GM12878 (cell line): ENCODE data around the gene ARHGAP26. TPM values are rescaled to one million over a fixed set of nuclear protein-coding genes. Genes with fewer than 3 reads are reported as not detected.

ENCODE experiments used
- ATAC-seq: fragments of 200-7000 bp; cut with Tn5 transposase; 3 replicates; pipeline ENCODE4 v1.9.1; 2020; ENCODE audit warnings: mild to moderate bottlenecking, moderate library complexity
- BruUV-seq: library from RNA; stranded (reverse); fragments of 400-500 nt; replicated peaks from 2 replicates; lab custom pipeline; 2021; lab: Mats Ljungman, UMichigan
- CTCF ChIA-PET: fragments of 300-600 bp; sonication (Branson Sonifier 250); formaldehyde crosslinking; extraction: SDS; loops from one replicate; lab custom pipeline; 2021; ENCODE audit warnings: inconsistent platforms; lab: Yijun Ruan, JAX
- POLR2A ChIA-PET: fragments of 350-600 bp; formaldehyde crosslinking; extraction: SDS; loops from one replicate; lab custom pipeline; 2021; ENCODE audit warnings: inconsistent platforms; lab: Charles Lee
- RAD21 ChIA-PET: fragments of 300-600 bp; sonication (Branson Sonifier 250); formaldehyde crosslinking; loops from one replicate; lab custom pipeline; 2023; ENCODE audit warnings: antibody characterized with exemption; ENCODE audit not compliant: unreplicated experiment; lab: Charles Lee
- SMC1A ChIA-PET: fragments of 300-600 bp; sonication (Branson Sonifier 250); formaldehyde crosslinking; loops from one replicate; lab custom pipeline; 2023; ENCODE audit not compliant: unreplicated experiment, uncharacterized antibody; lab: Charles Lee
- DNase-seq: peaks from one replicate; pipeline ENCODE4 v3.0.0-alpha.2; 2011; ENCODE audit warnings: low read depth, low spot score
- FAIRE-seq: peaks from 3 replicates; lab custom pipeline; 2011; peaks lifted over from hg19 to GRCh38; lab: Jason Lieb, UNC
- H2AFZ ChIP-seq: 2 replicates; pipeline ENCODE4 v1.6.0; 2011; ENCODE audit warnings: low read depth, low read length, control low read depth; ENCODE audit not compliant: control insufficient read depth
- H3K27ac ChIP-seq: 2 replicates; pipeline ENCODE4 v1.5.1; 2011; ENCODE audit warnings: control low read depth; ENCODE audit not compliant: control insufficient read depth, insufficient read depth
- H3K27me3 ChIP-seq, 2 experiments: replicated peaks in 1 of 2; 2 replicates each; pipeline versions ENCODE4 v1.6.0 to v1.6.1; 2011; ENCODE audit warnings: low read length in 1 of 2; ENCODE audit not compliant: control insufficient read depth in 2 of 2, insufficient read depth in 2 of 2
- H3K36me3 ChIP-seq, 2 experiments: 2 replicates each; pipeline ENCODE4 v1.5.1; 2011; ENCODE audit warnings: low read length in 1 of 2; ENCODE audit not compliant: control insufficient read depth in 2 of 2, insufficient read depth in 2 of 2
- H3K4me1 ChIP-seq: 2 replicates; pipeline ENCODE4 v1.6.1; 2011; ENCODE audit warnings: mild to moderate bottlenecking, low read length, moderate library complexity, mixed read lengths; ENCODE audit not compliant: control insufficient read depth, insufficient read depth
- H3K4me2 ChIP-seq: 2 replicates; pipeline ENCODE4 v1.6.0; 2011; ENCODE audit warnings: control low read depth; ENCODE audit not compliant: control insufficient read depth, insufficient read depth
- H3K4me3 ChIP-seq: fragments of 200-600 bp; sonication (generic); 2 replicates; pipeline ENCODE4 v1.5.1; 2016
- H3K79me2 ChIP-seq: 2 replicates; pipeline ENCODE4 v1.6.0; 2011; ENCODE audit warnings: low read length; ENCODE audit not compliant: control insufficient read depth, insufficient read depth
- H3K9ac ChIP-seq: 2 replicates; pipeline ENCODE4 v1.8.0; 2011; ENCODE audit warnings: low read length, control low read depth, mixed read lengths; ENCODE audit not compliant: control insufficient read depth, insufficient read depth
- H3K9me3 ChIP-seq: replicated peaks from 3 replicates; pipeline ENCODE4 v1.5.1; 2011; ENCODE audit warnings: mild to moderate bottlenecking, low read length; ENCODE audit not compliant: control insufficient read depth, insufficient read depth
- H4K20me1 ChIP-seq: 2 replicates; pipeline ENCODE4 v1.6.0; 2011; ENCODE audit not compliant: control insufficient read depth, insufficient read depth
- BACH1 ChIP-seq: fragments of 450-650 bp; IDR thresholded peaks from 2 replicates; pipeline ENCODE4 v1.6.1; 2017; ENCODE audit warnings: mild to moderate bottlenecking, borderline replicate concordance
- BRCA1 ChIP-seq: IDR thresholded peaks from 2 replicates; pipeline ENCODE4 v1.6.1; 2011; ENCODE audit warnings: low read depth, low read length, improper control_type of control experiment
- CHD4 ChIP-seq: fragments of 200-600 bp; sonication (generic); IDR thresholded peaks from 2 replicates; pipeline ENCODE4 v1.6.1; 2016; ENCODE audit warnings: mild to moderate bottlenecking
- EP300 ChIP-seq, 2 experiments: fragments of 150-350 bp in 1 of 2; IDR thresholded peaks; 2 replicates each; pipeline ENCODE4 v1.6.1; 2011 to 2012; ENCODE audit warnings: low read depth in 2 of 2, low read length in 2 of 2, borderline replicate concordance in 1 of 2, improper control_type of control experiment in 1 of 2, inconsistent platforms in 1 of 2; ENCODE audit not compliant: control insufficient read depth in 1 of 2
- ESRRA ChIP-seq: IDR thresholded peaks from 2 replicates; pipeline ENCODE4 v1.6.1; 2012; ENCODE audit warnings: mild to moderate bottlenecking, low read length, improper control_type of control experiment
- FOXM1 ChIP-seq: IDR thresholded peaks from 2 replicates; pipeline ENCODE4 v1.6.1; 2012; ENCODE audit warnings: low read depth, mild to moderate bottlenecking, inconsistent platforms, low read length, moderate library complexity
- MEF2A ChIP-seq: IDR thresholded peaks from 2 replicates; pipeline ENCODE4 v1.6.1; 2011; ENCODE audit warnings: low read depth, mild to moderate bottlenecking, low read length, moderate library complexity; ENCODE audit not compliant: insufficient read depth
- MEF2B ChIP-seq: fragments of 450-650 bp; IDR thresholded peaks from 2 replicates; pipeline ENCODE4 v1.6.1; 2018; ENCODE audit warnings: mild to moderate bottlenecking, moderate library complexity; ENCODE audit not compliant: partially characterized antibody, poor library complexity, severe bottlenecking
- PAX8 ChIP-seq: fragments of 450-650 bp; IDR thresholded peaks from 2 replicates; pipeline ENCODE4 v1.6.1; 2017; ENCODE audit warnings: mild to moderate bottlenecking, moderate library complexity
- SP1 ChIP-seq: IDR thresholded peaks from one replicate; pipeline ENCODE4 v1.6.1; 2011; ENCODE audit warnings: low read depth, low read length
- WGBS: methylation state at CpG from one replicate; pipeline ENCODE4 v1.1.6; 2016; ENCODE audit warnings: low lambda C conversion rate; ENCODE audit not compliant: insufficient replicate concordance, insufficient coverage; ENCODE audit errors: missing lambda C conversion rate; 5-methylcytosine and 5-hydroxymethylcytosine counted together
- in situ Hi-C: fragments of 300-500 bp; cut with MboI; formaldehyde crosslinking; loops from 9 replicates; pipeline ENCODE4 v1.14.3; 2018; ENCODE audit warnings: mixed read lengths
- intact Hi-C: fragments of 100-400 bp; cut with micrococcal nuclease; formaldehyde crosslinking; loops from one replicate; pipeline ENCODE4 v1.14.2; 2022; ENCODE audit not compliant: unreplicated experiment
- polyA plus RNA-seq, 11 experiments: library from polyadenylated mRNA; depleted of rRNA in 4 of 11; unstranded in 6 of 11; stranded (reverse) in 5 of 11; fragments of >200 nt; fragmentation: Nextera tagmentation in 4 of 11; fragmentation: Illumina TruSeq in 1 of 11; extraction: Ambion mirVana in 4 of 11; extraction: Trizol in 1 of 11; gene quantifications; 1 replicate in 1 of 11; 2 replicates in 10 of 11; pipeline versions ENCODE4 v1.2.1 to v1.2.3, GENCODE V29; 2011 to 2016; ENCODE audit warnings: inconsistent platforms in 2 of 11, missing spikeins in 2 of 11, low read depth in 1 of 11
- total RNA-seq, 4 experiments: library from RNA; depleted of rRNA in 3 of 4; stranded (reverse); fragments of >200 nt in 3 of 4; fragmentation: Illumina TruSeq in 1 of 4; extraction: Trizol in 1 of 4; gene quantifications; 2 replicates each; pipeline versions ENCODE4 v1.2.1 to v1.2.3, GENCODE V29; 2013 to 2021
- TF ChIP-seq, protein P1 (sequence below): IDR thresholded peaks from 2 replicates; pipeline ENCODE4 v1.6.1; 2011; ENCODE audit warnings: mild to moderate bottlenecking, low read depth, low read length, moderate library complexity; ENCODE audit not compliant: insufficient replicate concordance
- TF ChIP-seq, protein P2 (sequence below): IDR thresholded peaks from 2 replicates; pipeline ENCODE4 v1.6.1; 2012; ENCODE audit warnings: low read depth, low read length, improper control_type of control experiment
- TF ChIP-seq, protein P3 (sequence below): IDR thresholded peaks from 2 replicates; pipeline ENCODE4 v1.6.1; 2012; ENCODE audit warnings: improper control_type of control experiment, low read depth, low read length; ENCODE audit not compliant: insufficient replicate concordance

Gene ARHGAP26
- total and polyA plus RNA-seq, 10 of the 15 experiments (the other 5 are each of a cell fraction or from before 2014, with no cell fraction given) = 9.4 to 41.5 (median 19.3) TPM

DNA sequence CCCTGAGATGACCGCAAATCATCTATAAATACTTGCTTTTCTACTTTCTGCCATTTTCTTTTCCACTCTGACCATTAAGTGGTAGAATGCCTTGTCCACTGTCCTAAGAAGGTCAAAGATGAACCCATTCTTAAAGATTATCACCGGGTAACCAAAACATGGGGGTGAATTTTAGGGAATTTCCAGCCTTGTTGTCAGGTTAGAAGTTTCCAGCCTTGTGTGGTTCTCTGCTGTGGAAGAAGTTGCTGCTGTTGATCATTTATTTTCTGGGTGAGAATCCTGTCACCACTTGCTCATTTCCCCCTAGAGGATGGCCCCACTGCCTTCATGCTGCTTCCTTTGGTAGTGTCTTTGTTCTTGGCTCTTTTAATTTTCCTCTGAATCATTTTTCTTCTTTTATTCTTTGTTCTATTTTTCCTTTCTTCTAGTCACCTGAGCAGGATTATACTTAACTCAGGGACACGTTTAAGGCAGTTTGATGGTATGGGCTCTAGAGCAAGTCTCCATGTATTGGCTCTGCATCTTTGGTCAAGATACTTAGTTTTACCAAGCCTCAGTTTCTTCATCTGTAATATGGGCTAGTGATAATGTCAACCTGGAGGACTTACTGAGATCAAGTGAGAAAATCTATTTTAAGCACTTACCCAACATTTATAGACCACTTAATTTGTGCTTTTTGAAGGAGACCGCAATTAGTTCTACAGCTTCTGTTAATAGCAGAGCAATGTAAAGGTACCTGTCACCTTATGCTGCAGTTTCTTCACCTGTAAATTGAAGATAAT lies 266.2 kb downstream of the ARHGAP26 start (continued):
- no peak for TF ChIP-seq SP1

DNA sequence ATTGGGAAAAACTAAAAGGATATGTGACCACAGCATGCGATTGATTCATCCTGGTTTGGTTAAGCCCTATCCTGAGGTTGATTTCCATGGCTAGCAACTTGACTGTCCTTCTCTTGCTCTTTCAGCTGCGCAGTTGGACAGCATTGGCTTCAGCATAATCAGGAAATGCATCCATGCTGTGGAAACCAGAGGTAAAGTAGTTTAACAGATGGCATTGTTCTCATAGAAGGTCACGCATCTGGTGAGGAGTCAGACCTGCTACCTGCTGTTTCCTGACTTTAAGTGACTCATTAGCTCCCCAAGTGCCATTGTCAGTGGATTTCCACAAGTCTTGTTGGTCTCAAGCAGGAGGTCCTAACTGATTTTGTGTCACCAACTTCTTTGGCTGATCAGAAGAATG lies 266.9 kb downstream of the ARHGAP26 start:
- no peak for FAIRE-seq
- Histone ChIP-seq H3K27ac (peak overlapping the region; percentile 65; the same call in 1 of the 2 replicates), H3K36me3 (peaks cover 1 to 2% of the 10 kb centered on the region in 2 experiments; a peak in 1 of 4 replicates), H4K20me1 (no peaks in the 10 kb centered on the region), H3K9me3 (no peaks in the 10 kb centered on the region; the same call in 2 of the 3 replicates), H3K27me3 (no peaks in the 10 kb centered on the region), H3K4me1 (peaks cover 31% of the 10 kb centered on the region), H3K4me3 (no peak overlapping the region), H2AFZ (no peak overlapping the region), H3K9ac (no peak overlapping the region), H3K4me2 (no peak overlapping the region), H3K79me2 (no peaks in the 10 kb centered on the region; the same call in 1 of the 2 replicates)
- ChIA-PET POLR2A (interaction anchor here (0.6 to 7.6 kb wide), 7 partner anchors 9 to 130 kb away, joined by 3 to 62 read pairs (median 6); no protein-coding TSS in a partner anchor), CTCF (interaction anchor here (1.0 to 2.6 kb wide), 5 partner anchors 13 to 145 kb away, joined by 3 to 14 read pairs (median 3); no protein-coding TSS in a partner anchor), SMC1A (interaction anchor here (0.7 to 24.2 kb wide), 18 partner anchors 10 to 194 kb away, joined by 3 to 441 read pairs (median 3); no protein-coding TSS in a partner anchor), RAD21 (interaction anchor here (0.8 to 5.0 kb wide), 19 partner anchors 8 to 392 kb away, joined by 3 to 47 read pairs (median 4); no protein-coding TSS in a partner anchor)
- peak; percentile 6 for ATAC-seq
- no peak for DNase-seq
- in situ Hi-C loops (no loop called here), intact Hi-C loops (loop anchor here (2.0 kb wide), 1 partner anchor 14 kb away; no protein-coding TSS in a partner anchor)
- no TSS peak for BruUV-seq
- WGBS = 91% methylated on average over 3 of the region's 3 CpGs
- TF ChIP-seq, protein P1, sequence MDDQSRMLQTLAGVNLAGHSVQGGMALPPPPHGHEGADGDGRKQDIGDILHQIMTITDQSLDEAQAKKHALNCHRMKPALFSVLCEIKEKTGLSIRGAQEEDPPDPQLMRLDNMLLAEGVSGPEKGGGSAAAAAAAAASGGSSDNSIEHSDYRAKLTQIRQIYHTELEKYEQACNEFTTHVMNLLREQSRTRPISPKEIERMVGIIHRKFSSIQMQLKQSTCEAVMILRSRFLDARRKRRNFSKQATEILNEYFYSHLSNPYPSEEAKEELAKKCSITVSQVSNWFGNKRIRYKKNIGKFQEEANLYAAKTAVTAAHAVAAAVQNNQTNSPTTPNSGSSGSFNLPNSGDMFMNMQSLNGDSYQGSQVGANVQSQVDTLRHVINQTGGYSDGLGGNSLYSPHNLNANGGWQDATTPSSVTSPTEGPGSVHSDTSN = no peak
- TF ChIP-seq EP300 (IDR thresholded peaks at IDR 0.05; ENCODE audit: borderline replicate concordance in 1 of 2, control insufficient read depth in 1 of 2, low read depth in 2 of 2, low read length in 2 of 2) = no peak
- TF ChIP-seq, protein P2, sequence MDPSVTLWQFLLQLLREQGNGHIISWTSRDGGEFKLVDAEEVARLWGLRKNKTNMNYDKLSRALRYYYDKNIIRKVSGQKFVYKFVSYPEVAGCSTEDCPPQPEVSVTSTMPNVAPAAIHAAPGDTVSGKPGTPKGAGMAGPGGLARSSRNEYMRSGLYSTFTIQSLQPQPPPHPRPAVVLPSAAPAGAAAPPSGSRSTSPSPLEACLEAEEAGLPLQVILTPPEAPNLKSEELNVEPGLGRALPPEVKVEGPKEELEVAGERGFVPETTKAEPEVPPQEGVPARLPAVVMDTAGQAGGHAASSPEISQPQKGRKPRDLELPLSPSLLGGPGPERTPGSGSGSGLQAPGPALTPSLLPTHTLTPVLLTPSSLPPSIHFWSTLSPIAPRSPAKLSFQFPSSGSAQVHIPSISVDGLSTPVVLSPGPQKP = no peak
- no peak for TF ChIP-seq MEF2B
- TF ChIP-seq PAX8 = no peak
- TF ChIP-seq FOXM1 = no peak
- no peak for TF ChIP-seq CHD4
- TF ChIP-seq, protein P3, sequence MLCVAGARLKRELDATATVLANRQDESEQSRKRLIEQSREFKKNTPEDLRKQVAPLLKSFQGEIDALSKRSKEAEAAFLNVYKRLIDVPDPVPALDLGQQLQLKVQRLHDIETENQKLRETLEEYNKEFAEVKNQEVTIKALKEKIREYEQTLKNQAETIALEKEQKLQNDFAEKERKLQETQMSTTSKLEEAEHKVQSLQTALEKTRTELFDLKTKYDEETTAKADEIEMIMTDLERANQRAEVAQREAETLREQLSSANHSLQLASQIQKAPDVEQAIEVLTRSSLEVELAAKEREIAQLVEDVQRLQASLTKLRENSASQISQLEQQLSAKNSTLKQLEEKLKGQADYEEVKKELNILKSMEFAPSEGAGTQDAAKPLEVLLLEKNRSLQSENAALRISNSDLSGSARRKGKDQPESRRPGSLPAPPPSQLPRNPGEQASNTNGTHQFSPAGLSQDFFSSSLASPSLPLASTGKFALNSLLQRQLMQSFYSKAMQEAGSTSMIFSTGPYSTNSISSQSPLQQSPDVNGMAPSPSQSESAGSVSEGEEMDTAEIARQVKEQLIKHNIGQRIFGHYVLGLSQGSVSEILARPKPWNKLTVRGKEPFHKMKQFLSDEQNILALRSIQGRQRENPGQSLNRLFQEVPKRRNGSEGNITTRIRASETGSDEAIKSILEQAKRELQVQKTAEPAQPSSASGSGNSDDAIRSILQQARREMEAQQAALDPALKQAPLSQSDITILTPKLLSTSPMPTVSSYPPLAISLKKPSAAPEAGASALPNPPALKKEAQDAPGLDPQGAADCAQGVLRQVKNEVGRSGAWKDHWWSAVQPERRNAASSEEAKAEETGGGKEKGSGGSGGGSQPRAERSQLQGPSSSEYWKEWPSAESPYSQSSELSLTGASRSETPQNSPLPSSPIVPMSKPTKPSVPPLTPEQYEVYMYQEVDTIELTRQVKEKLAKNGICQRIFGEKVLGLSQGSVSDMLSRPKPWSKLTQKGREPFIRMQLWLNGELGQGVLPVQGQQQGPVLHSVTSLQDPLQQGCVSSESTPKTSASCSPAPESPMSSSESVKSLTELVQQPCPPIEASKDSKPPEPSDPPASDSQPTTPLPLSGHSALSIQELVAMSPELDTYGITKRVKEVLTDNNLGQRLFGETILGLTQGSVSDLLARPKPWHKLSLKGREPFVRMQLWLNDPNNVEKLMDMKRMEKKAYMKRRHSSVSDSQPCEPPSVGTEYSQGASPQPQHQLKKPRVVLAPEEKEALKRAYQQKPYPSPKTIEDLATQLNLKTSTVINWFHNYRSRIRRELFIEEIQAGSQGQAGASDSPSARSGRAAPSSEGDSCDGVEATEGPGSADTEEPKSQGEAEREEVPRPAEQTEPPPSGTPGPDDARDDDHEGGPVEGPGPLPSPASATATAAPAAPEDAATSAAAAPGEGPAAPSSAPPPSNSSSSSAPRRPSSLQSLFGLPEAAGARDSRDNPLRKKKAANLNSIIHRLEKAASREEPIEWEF = no peak
- no peak for TF ChIP-seq BRCA1
- no peak for TF ChIP-seq ESRRA
- TF ChIP-seq BACH1 = no peak
- TF ChIP-seq MEF2A = no peak
